GM19397 (cell line): ENCODE measurements around the gene PTPRQ.

Source experiments
- ATAC-seq: cut with Tn5 transposase; IDR thresholded peaks from one replicate; pipeline ENCODE4 v1.9.1; 2021; ENCODE audit warnings: mild to moderate bottlenecking, moderate library complexity; ENCODE audit not compliant: unreplicated experiment

The PTPRQ gene

DNA sequence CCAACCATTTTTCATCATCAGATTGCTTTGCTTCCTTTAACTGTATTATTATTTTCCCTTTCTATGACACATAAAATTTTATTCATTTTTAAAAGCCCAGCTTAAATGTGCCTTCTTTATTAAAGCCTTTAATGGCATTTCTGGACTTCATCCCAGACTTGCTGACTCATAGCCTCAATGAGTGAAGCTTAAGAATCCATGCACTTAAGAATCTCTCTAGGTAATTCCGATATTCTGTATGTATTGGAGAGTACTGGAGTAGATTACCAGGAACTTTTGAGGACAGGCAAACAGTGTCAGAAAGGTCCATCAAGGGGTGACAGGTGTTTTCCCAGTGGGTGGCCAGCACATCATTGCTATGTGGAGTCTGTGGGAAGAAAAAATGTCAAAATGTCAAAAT, 107.9 kb downstream of the PTPRQ start:
- ATAC-seq, result no peak

DNA sequence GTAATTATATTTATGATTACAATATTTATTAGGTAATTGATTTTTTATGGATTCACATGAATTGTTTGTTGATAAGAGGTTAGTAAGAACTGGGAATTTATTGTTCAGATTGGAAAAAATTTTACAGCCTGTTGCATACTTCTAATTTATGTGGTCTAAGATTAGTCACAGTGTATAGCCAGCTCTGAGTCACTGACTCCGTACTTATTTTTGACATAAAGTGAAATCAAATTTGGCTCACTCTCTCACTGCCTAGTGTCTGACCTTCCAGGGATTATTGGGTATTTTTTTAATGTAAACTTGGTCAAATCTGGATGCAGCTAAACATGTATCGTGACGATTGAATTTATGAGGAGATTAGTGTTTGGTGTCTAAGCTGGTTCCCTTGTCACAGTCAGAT, 109.3 kb downstream of the PTPRQ start:
- no peak for ATAC-seq

DNA sequence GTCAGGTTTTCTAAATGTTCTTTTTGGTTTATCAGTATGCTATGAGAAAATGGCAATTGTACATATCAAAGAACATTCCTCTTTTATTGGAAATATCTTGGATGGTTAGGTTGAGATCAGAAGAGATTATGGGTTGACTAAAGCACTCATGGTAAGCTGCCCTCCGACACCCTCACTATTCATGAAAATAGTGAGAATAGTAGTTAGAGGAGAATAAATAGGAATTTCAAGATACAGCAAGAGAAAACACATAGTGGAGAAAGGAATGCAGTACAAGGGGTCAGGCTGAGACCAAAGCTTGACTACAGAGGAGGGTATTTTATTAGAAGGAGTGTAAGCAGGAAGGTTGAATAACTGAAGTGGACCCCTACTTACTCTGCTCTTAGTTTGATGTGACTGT, 112.5 kb downstream of the PTPRQ start:
- no peak for ATAC-seq

DNA sequence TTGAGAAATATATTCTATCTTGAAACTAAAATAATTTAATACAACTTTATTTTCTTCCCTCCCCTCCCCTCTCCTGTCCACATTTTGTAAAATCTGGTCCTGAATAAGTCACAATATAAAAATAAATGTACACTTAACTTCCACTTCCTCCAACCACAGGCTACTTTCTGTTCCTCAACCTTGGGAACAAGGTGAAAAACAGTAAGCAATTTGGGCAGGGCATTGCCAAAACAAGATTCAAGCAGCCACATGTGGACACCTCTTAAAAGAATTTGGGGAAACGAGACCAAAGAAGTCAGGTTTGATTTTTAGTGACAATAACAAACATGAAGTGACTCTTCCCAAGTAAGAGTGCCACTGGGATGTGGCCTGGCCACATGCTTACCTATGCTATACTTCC, 115.7 kb downstream of the PTPRQ start:
- ATAC-seq, result no peak

DNA sequence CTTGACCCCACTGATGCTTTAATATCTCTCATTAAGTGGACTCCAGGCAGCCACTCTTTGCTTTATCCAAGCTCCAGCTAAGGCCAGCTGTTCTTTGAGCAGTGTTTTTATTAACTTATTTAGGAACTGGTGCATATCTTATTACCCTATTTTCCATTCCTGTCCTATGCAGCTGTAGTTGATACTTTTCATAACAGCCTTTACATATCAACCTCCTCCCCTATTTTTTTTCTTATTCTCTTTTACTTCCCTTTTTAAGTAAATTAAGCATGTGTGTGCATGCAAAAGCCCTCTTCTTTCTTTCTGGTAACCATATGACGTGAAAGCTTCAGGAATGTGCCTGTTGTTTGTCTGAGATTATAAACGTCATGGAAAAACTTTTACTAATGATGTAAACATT, 121.2 kb downstream of the PTPRQ start:
- ATAC-seq, result no peak

DNA sequence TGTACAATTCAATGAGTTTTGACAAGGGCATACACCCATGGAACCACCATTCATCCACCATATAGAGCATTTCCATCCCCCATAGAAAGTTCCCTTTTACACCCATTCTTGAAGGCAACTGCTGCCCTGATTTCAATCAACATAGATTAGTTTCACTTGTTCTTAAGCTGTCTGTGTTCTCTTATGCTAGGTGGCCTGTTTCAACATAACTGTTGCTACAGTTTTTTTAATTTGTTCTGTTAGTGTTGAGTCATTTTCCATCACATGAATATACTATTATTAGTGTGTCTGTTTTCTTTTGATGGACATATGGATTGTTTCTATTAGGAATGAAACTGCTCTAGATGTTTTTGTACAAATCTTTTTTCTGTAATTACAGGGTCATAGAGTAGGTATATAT, 123.4 kb downstream of the PTPRQ start:
- ATAC-seq, result no peak

DNA sequence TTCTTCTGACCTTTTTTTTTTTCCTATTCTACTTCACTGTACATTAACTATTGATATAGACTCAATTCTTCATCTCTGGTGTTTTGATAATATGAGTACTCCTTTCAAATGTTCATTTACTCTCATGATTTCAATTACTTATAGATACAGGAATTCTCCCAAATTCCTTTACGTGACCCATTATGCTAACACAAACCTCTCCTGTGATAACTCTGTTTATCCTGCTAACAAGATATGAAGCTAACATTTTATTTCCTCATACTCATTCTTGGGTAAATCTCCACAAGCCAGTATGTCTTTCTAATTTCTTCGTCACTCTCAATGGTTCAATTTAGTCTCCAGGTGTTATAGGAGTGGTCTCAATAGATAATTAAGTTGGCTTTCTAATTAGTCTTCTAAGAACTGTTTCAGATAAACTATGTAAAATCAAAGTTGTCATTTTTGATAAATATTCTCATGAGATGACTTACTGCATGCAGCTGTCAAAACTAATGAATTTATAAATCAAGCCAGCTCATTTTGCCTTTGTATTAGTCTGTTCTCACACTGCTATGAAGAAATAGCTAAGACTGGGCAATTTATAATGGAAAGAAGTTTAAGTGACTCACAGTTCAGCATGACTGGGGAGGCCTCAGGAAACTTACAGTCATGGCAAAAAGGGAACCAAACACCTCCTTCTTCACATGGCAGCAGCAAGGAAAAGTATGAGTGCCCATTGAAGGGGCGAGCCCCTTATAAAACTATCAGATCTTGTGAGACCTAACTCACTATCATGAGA, 132.8 kb downstream of the PTPRQ start:
- no peak for ATAC-seq

DNA sequence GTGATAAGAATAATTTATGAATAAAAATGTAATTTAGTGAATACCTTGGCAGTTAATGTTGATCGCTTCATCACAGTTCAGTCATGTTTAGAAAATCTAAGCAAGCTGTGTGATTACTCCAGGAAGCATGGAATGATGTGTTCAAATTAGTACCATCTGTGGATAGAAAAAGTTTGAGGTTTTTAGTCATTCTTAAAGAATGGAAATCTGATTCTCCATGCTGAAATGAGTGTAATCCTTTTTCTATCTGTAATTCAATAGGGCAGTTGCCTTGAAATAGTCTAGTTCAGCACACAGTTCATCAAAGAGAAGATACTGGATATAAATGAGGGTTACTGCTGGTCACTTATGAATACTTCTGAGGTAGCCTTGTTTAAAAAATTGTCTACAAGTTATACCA, 136.2 kb downstream of the PTPRQ start:
- no peak for ATAC-seq

DNA sequence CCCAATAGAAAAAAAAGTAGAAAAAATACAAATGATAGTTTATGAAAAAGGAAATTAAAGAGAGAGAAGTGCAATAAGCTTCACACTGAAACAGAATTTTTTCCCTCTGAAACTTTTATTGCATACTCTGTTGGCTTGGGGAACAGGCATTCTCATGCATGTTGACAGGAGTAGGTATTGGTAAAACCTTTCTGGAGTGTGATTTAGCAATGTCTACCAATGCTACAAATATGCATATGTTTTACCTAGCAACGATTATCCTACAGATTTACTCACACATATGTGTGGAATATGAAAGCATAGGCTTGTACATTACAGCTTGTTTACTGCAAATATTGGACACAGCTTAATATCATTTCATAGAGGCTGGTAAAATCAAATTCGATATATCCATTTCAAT, 137.7 kb downstream of the PTPRQ start:
- no peak for ATAC-seq

DNA sequence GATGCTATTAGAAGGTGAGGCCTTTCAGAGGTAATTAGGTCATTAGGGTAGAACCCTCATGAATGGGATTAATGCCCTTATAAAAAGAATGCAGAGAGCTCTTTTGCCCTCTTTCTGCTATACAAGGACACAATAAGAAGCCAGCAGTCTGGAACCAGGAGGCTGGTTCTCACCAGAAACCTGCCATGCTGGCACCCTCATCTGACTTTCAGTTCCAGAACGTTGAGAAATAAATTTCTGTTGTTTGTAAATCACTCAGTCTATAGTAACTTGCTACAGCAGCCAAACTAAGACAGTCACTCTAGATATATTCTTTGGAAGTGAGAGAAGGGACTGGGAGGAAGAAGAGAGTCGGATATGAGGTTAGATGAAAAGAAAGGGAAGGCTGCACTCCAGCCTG, 138.4 kb downstream of the PTPRQ start:
- no peak for ATAC-seq

DNA sequence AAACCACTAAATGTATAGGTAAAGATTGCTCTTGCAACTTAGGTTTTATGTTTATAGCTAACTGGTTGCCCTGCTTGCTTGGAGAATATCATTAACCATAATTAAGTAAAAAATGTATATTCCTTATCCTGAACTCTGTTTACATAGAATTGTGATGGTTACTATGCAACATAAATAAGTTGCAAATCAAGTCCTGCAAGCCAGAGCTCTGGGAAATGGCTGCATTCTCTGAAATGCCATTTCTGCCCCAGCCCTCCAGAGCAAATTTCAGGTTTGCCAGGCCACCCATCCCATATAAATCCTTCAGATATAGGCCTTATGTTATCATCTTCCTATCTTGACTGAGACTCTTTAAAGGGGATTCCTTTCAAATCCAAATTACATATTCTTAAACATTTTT, 145.0 kb downstream of the PTPRQ start:
- no peak for ATAC-seq

DNA sequence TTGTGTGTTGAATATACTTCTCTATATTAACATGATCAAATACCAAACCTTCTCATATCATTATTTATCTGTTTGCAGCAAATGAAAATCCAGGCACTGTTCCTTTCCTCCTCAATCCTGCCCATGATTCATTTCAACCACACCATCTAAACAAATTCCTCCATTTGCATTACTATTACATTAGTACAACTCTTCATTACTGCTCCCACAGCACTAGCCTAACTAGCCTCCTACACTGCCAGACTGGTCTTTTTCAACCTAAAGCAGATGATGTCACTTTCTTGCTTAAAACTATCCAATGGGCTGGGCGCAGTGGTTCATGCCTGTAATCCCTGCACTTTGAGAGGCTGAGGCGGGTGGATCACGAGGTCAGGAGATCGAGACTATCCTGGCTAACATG, 146.1 kb downstream of the PTPRQ start:
- no peak for ATAC-seq

DNA sequence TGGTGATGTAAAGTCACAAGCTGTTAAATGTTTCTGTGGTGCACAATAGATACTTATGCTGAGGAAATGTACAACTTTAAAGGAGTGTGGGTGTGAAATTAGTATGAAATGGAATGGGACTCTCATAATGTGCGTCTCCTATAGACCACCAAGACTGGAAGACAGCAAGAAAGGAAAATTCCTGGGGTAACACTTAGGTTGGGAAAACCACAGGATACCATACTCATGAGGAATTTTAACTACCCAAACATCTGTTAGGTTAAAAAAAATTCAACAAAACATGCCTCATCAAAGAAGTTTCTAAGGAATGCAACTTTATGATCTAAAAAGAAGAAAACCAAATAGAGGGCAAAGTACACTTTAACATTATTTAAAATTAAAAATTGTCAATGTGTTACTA, 149.7 kb downstream of the PTPRQ start:
- no peak for ATAC-seq

DNA sequence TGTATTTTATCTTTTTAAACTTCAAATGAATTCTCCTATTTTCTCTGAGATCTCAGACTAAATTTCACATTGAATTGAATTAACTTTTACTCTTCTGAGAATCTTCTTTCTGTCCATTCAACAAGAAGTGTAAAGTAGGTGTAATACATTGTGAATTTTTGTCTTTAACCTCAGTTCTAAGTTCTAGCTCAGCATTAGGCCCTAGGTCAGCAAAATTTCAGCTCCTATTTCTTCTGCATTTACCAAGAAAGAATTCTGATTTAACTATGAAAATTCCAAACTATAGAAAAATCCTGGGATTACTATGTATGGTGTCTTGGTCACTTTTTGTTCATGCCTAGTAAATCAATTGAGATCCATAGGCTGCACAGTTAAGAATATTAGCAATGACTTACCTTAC, 152.5 kb downstream of the PTPRQ start:
- ATAC-seq, result no peak

DNA sequence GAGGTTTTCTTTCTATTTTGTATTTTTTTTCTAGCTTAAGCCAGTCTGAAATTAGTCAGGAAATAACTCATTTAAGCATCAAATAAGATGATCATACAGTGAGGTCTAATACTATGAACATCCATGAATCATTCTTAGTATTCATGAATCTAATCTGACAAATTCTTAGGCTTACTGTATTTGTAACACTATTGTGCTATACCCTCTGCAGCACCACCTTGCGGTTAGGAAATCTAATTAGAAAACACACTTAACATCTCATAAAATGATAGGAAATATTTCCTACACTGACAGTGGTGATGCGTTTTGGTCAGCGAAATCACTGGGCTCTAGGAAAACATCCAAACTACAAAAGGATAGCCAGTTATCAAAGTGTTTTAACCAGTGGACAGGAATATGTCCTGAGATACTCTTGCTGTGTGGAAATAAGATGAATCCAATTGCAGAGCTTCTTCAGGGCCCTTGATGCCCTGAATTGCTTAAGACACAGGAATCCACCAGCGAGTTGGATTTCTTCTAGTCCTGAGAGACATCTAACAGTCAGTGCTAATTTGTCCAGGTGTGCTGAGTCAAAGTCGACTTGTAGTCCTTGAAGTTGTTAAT, 154.1 kb downstream of the PTPRQ start:
- ATAC-seq, result no peak

DNA sequence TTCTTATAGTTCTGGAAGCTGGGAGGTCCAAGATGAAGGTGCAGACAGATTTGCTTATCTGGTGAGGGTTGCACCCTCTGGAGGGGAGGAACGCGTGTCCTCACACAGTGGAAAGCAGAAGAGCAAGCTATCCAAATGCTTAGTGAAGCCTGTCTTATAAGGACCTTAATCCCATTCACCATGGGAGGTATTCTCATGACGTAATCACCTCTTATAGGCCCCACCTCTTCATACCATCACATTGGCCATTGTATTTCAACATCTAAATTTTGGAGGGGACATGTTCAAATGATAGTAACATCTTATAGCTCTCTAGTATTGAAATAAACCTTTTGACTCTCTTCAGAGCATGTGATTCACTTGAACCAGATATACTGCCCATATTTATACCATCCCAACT, 158.4 kb downstream of the PTPRQ start:
- no peak for ATAC-seq

DNA sequence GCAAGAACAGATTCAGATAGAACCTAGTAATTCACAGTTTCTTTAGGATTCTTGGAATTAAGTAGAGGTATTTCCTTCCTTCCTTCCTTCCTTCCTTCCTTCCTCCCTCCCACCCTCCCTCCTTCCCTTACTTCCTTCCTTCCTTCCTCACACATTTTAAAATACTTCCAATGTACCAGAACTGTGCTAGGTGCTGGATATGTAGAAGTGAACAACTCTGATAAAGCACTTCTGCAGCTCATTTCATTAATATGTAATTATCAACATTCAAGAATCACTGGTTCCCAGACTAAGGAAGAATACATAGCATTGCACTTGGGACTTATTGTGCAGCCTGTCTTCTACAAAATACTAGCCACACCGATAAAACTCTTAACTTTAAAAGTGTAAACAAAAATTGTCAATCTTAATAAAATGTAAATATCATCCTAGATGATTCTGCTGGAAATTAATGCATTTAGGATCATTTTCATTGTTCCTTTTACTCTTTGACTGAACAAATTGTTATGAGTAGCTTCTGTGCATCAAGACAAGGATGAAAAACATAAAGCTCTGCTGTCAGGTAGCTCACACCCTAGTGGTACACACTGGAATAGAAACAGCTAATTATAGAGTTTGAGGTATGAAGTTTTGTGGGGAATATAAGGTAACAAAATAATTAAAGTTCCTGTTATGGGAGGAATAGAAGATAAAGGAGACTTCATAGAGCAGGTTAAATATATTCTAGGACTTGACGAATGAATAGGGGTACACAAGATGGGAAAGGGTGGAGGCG, 163.5 kb downstream of the PTPRQ start:
- no peak for ATAC-seq

DNA sequence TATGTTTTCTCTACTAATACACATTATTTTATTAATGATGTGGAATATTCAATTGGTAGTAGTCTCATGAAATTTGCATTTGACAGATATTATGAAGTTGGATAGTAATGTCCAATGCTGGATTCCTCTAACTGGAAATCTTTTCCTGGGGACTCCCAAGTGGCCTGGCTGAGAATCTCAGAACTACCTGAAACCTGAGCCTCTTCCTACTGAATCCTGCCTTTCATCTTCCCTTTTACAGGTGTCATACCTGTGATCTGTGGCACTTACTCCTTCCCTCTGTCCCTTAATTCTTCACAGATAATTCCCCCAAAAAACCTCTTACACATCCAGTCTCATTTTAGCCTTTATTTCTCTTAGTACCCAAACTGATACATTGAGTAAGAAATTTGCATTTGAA, 173.7 kb downstream of the PTPRQ start:
- no peak for ATAC-seq

DNA sequence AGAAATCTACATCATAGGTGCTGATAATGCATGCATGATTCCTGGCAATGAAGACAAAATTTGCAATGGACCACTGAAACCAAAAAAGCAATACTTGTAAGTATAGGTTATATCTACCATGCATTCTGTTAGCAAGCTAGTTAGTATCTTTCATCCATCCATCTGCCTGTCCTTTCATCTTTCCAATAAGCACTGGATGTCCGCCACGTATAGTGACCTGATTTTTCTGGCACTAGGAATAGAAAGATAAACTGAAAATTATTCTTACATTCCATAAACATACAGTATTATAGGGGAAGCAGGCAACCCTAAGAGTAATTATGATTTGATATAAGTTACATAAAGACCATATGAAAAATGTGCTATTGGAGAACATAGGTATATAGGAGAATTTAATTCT, 176.2 kb downstream of the PTPRQ start:
- ATAC-seq, result no peak

DNA sequence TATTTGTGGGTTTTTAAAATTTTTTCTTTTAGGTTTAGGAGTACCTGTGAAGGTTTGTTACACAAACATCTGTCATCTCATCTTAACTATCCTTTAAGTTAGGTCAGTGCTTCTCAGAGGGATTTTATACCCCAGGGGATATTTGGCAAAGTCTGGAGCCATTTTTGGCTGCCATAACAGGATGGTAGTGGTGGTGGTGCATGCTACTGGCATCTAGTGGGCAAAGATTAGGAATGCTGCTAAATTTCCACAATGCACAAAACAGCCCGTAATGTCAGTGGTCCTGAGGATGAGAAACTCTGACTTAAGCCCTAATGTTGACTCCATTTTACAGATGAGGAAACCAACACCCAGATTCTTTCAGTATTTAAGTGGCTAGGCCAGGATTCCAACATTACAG, 178.2 kb downstream of the PTPRQ start:
- no peak for ATAC-seq

DNA sequence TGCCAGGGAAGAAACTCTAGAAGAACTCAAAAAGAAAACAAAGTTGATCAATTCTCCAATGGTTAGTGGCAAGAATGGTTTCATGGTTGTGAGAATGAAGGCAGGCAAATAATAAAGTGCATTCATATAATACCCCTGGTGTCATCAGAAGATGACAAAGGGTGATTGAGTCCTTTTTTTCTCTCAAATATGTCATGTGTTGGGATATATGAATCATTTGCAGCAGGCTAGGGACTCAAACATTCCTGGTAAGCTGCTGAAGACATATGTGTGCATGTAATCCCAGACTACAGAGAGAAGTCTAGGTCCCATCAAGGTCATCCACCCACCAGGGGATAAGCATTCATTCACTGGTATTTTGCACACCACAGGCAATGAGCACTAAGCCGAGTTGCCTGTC, 181.0 kb downstream of the PTPRQ start:
- ATAC-seq, result no peak

DNA sequence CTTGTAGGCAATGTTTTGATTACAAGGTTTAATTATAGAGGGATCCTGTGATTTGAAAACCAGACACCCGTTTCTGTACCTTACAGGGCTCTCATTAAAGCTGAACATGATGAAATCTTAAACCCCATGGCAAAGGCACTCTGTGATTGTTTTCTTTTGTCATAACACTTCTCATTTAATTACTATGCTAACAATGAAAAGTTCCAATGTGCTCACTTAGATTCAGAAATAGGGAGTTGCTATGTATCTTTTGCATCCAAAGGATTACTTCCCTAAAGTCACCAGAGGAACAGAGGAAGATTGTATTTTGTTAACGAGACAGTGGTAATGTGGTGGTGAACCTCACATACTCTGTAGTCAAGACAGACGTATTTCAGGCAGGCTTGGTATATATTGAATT, 181.9 kb downstream of the PTPRQ start:
- no peak for ATAC-seq
